ENCODE data around the gene DAB1.

DAB1 gene

GRCh38 chr1:56986397-56986796, 437.5 kb downstream of the DAB1 start:
- Histone ChIP-seq H3K27me3 (replicated peaks; ENCODE audit: control insufficient read depth, insufficient read depth, low read length) (no peaks in the 10 kb centered on the region), H3K36me3 (ENCODE audit: control insufficient read depth, insufficient read depth, low read length) (no peaks in the 10 kb centered on the region), H3K4me3 (replicated peaks; ENCODE audit: low read depth, low read length) (no peak overlapping the region)
- DNase-seq (ENCODE audit: extremely low read depth, insufficient read length) = no peak
- TF ChIP-seq CTCF (IDR thresholded peaks at IDR 0.05; ENCODE audit: insufficient read depth, low read length, poor library complexity, severe bottlenecking) = no peak

- no peaks in the 10 kb centered on the region for H3K27me3 ChIP-seq (replicated peaks; ENCODE audit: control insufficient read depth, insufficient read depth, low read length)
- no peaks in the 10 kb centered on the region for H3K36me3 ChIP-seq (ENCODE audit: control insufficient read depth, insufficient read depth, low read length)
- no peak for TF ChIP-seq CTCF (IDR thresholded peaks at IDR 0.05; ENCODE audit: insufficient read depth, low read length, poor library complexity, severe bottlenecking)
- DNase-seq (ENCODE audit: extremely low read depth, insufficient read length) = no peak
- H3K4me3 ChIP-seq (replicated peaks; ENCODE audit: low read depth, low read length) = no peak overlapping the region
Measured at GRCh38 chr1:56985857-56986256, 438.0 kb downstream of the DAB1 start.

- Histone ChIP-seq H3K36me3 (ENCODE audit: control insufficient read depth, insufficient read depth, low read length) (no peaks in the 10 kb centered on the region), H3K4me3 (replicated peaks; ENCODE audit: low read depth, low read length) (no peak overlapping the region), H3K27me3 (replicated peaks; ENCODE audit: control insufficient read depth, insufficient read depth, low read length) (no peaks in the 10 kb centered on the region; the same call in 1 of the 2 replicates)
- no peak for DNase-seq (ENCODE audit: extremely low read depth, insufficient read length)
- TF ChIP-seq CTCF (IDR thresholded peaks at IDR 0.05; ENCODE audit: insufficient read depth, low read length, poor library complexity, severe bottlenecking) = no peak
Measured at GRCh38 chr1:56983484-56983883, 440.4 kb downstream of the DAB1 start.

- DNase-seq (ENCODE audit: extremely low read depth, insufficient read length) = no peak
- Histone ChIP-seq H3K36me3 (ENCODE audit: control insufficient read depth, insufficient read depth, low read length) (no peaks in the 10 kb centered on the region), H3K4me3 (replicated peaks; ENCODE audit: low read depth, low read length) (no peak overlapping the region), H3K27me3 (replicated peaks; ENCODE audit: control insufficient read depth, insufficient read depth, low read length) (no peaks in the 10 kb centered on the region; the same call in 1 of the 2 replicates)
- no peak for TF ChIP-seq CTCF (IDR thresholded peaks at IDR 0.05; ENCODE audit: insufficient read depth, low read length, poor library complexity, severe bottlenecking)
Measured at GRCh38 chr1:56979986-56980755, 443.7 kb downstream of the DAB1 start.

- no peak for TF ChIP-seq CTCF (IDR thresholded peaks at IDR 0.05; ENCODE audit: insufficient read depth, low read length, poor library complexity, severe bottlenecking)
- H3K4me3 ChIP-seq (replicated peaks; ENCODE audit: low read depth, low read length) = no peak overlapping the region
- H3K36me3 ChIP-seq (ENCODE audit: control insufficient read depth, insufficient read depth, low read length) = no peaks in the 10 kb centered on the region
- H3K27me3 ChIP-seq (replicated peaks; ENCODE audit: control insufficient read depth, insufficient read depth, low read length) = no peaks in the 10 kb centered on the region; the same call in 1 of the 2 replicates
- no peak for DNase-seq (ENCODE audit: extremely low read depth, insufficient read length)
Measured at GRCh38 chr1:56978819-56979218, 445.0 kb downstream of the DAB1 start.

Measured in GM06990 (cell line).